GM12891 (cell line): Measurements from ENCODE around the gene CAMTA1.

ENCODE experiments used
- DNase-seq: peaks from one replicate; pipeline ENCODE4 v3.0.0; 2011; ENCODE audit warnings: low spot score; ENCODE audit not compliant: insufficient read length
- FAIRE-seq: peaks from 2 replicates; lab custom pipeline; 2011; peaks lifted over from hg19 to GRCh38; lab: Jason Lieb, UNC
- PAX5 ChIP-seq: IDR thresholded peaks from 2 replicates; pipeline ENCODE4 v1.6.1; 2011; ENCODE audit warnings: low read length, moderate library complexity, mild to moderate bottlenecking; ENCODE audit not compliant: insufficient read depth, severe bottlenecking
- POLR2A ChIP-seq: IDR thresholded peaks from 2 replicates; pipeline ENCODE4 v1.6.1; 2011; ENCODE audit warnings: low read depth, low read length, control low read depth
- POLR2AphosphoS5 ChIP-seq: IDR thresholded peaks from 2 replicates; pipeline ENCODE4 v1.6.1; 2011; ENCODE audit warnings: low read depth, low read length, control low read depth
- POU2F2 ChIP-seq: IDR thresholded peaks from 2 replicates; pipeline ENCODE4 v1.6.1; 2011; ENCODE audit warnings: low read depth, mild to moderate bottlenecking, control low read depth, low read length, moderate library complexity
- SPI1 ChIP-seq: IDR thresholded peaks from 2 replicates; pipeline ENCODE4 v1.6.1; 2011; ENCODE audit warnings: low read depth, low read length, control low read depth
- TAF1 ChIP-seq: IDR thresholded peaks from 2 replicates; pipeline ENCODE4 v1.6.1; 2011; ENCODE audit warnings: low read depth, low read length, control low read depth

Gene CAMTA1

GRCh38 chr1:7485086-7485780, 700.0 kb downstream of the CAMTA1 start:
- no peak for TF ChIP-seq POLR2A
- no peak for TF ChIP-seq POU2F2
- TF ChIP-seq POLR2AphosphoS5, result no peak
- no peak for TF ChIP-seq PAX5
- no peak for TF ChIP-seq TAF1
- no peak for TF ChIP-seq SPI1
- DNase-seq (no peak), FAIRE-seq (no peak)

GRCh38 chr1:7485826-7486225, 700.6 kb downstream of the CAMTA1 start:
- DNase-seq (no peak), FAIRE-seq (no peak)
- TF ChIP-seq POLR2AphosphoS5, result no peak
- no peak for TF ChIP-seq TAF1
- TF ChIP-seq POLR2A, result no peak
- no peak for TF ChIP-seq SPI1
- TF ChIP-seq POU2F2, result no peak
- TF ChIP-seq PAX5, result no peak

- TF ChIP-seq PAX5 (no peak), TAF1 (no peak), POLR2A (no peak), SPI1 (no peak), POLR2AphosphoS5 (no peak), POU2F2 (no peak)
- DNase-seq, result no peak
- FAIRE-seq, result no peak
Measured at GRCh38 chr1:7487766-7488474, 702.7 kb downstream of the CAMTA1 start.

GRCh38 chr1:7488475-7488842, 703.2 kb downstream of the CAMTA1 start:
- no peak for DNase-seq
- TF ChIP-seq POLR2AphosphoS5 (no peak), TAF1 (no peak), PAX5 (no peak), POLR2A (no peak), SPI1 (no peak), POU2F2 (no peak)
- FAIRE-seq, result no peak

- DNase-seq (no peak), FAIRE-seq (no peak)
- TF ChIP-seq PAX5, result no peak
- TF ChIP-seq SPI1, result no peak
- TF ChIP-seq POLR2A, result no peak
- no peak for TF ChIP-seq POLR2AphosphoS5
- TF ChIP-seq POU2F2, result no peak
- TF ChIP-seq TAF1, result no peak
Measured at GRCh38 chr1:7489586-7489985, 704.3 kb downstream of the CAMTA1 start.

DNA sequence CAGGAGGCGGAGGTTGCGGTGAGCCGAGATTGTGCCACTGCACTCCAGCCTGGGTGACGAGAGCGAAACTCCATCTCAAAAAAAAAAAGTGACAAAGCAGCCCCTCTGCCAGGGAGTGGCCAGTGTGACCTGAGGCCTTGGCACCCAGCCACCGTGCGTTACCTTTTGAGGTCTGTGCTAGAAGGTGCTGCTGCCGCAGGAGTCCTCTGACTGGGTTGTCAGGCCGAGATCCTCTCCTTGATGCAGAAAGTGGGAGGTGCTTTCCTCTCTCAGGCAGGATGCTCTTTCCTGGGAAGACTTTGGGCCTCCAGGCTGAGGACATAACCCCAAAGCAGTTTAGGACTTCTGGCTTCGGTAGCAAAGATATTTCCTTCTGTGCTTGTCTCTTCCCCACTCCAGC, 705.3 kb downstream of the CAMTA1 start:
- DNase-seq (no peak), FAIRE-seq (no peak)
- no peak for TF ChIP-seq POU2F2
- TF ChIP-seq SPI1, result no peak
- TF ChIP-seq POLR2AphosphoS5, result no peak
- TF ChIP-seq TAF1, result no peak
- no peak for TF ChIP-seq POLR2A
- TF ChIP-seq PAX5, result no peak

DNA sequence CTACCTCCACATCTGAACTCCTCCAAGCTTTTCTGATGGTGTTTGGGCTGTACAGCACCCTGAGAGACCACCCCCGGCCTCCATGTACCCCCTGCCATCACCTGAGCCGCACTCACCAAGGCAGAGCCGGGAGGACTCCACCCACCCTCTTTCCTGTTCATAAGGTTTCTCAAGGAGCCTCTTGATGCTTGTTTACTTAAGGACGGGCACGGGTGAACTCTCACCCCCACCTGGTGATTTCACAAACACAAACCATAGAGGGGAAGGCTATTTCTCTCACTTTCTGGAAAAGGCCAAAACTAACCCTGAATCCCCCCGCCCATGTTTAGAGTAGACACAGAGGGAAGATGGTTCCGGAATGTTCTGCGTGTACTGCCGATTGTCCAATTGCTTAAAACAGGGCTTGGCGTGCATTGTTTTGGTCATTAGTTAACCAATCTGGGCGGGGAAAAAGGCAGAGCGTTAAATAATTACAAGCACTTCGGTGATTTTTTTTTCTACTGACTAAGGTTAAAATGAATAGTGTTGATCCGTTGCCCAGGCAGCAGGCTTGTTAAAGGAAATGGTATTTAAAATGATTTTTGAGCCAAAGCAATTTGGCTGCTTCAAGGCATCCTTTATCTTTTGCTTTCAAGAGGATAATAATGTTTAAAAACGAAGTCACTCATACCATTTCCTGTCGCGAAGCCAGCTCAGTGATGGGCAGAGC, 706.0 kb downstream of the CAMTA1 start:
- TF ChIP-seq POLR2AphosphoS5 (no peak), POU2F2 (no peak), TAF1 (no peak), PAX5 (no peak), SPI1 (no peak), POLR2A (no peak)
- DNase-seq (no peak), FAIRE-seq (no peak)

DNA sequence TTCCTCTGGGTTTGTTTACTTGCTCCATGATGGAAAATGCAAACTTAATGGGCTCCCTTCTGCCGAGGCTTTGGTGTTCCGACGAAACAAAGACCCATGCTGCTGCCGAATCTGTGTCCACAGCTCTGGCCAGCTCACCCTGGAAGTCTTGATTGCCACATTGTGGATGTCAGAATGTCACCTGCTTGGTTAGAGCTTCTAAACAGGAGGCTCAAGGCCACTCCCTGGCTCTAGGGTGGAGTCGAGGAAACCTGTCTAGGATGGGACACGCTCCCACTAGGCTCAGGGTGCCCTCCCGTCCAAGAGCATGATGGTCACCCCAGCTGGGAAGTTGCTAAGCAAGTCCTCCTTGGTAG, 706.5 kb downstream of the CAMTA1 start:
- TF ChIP-seq PAX5 (no peak), POLR2A (no peak), SPI1 (no peak), POLR2AphosphoS5 (no peak), POU2F2 (no peak), TAF1 (no peak)
- DNase-seq (no peak), FAIRE-seq (no peak)

- FAIRE-seq, result no peak
- TF ChIP-seq PAX5 (no peak), POLR2A (no peak), POU2F2 (no peak)
- no peak for DNase-seq
Measured at GRCh38 chr1:7493711-7494454, 708.6 kb downstream of the CAMTA1 start.

GRCh38 chr1:7495962-7496361, 710.7 kb downstream of the CAMTA1 start:
- FAIRE-seq, result no peak
- TF ChIP-seq SPI1 (no peak), POLR2AphosphoS5 (no peak), POLR2A (no peak), TAF1 (no peak), PAX5 (no peak)

More at GRCh38 chr1:7495962-7496361, 710.7 kb downstream of the CAMTA1 start:
- no peak for DNase-seq
